ENCODE data around the gene GALM.
"Not testable (repeated sequence)": the region's sequence is repeated elsewhere in the genome, so short reads cannot be mapped to it uniquely, and the experiment has no call there.

GALM gene

GRCh38 chr2:38665854-38666555 is at the start of gene GALM:
GALM (plus strand) TSS chr2:38666114; CDS start chr2:38666162, 48 bp downstream.
- DNase-seq (ENCODE audit: low read depth, low spot score): peak; percentile 82

DNA sequence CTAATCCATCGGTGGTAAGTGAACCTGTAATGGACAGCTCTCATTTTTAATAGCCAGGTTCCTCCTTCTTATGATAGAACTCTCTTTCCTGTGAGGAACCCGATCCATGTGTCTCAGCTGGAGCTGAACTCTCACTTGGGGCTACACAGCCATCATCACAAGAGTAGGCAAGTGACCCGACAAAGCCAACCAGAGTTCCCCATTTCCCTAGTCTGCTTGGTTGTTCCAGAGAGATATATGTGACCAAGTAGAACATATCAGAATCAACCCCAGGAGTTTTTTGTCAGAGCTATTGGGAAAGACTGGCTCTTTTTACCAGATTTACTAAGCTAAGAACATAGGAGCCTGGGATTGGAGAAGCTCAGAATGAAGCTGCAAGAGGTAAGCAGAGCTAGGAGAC is 48.6 kb upstream of the GALM start:
- DNase-seq (ENCODE audit: low read depth, low spot score): no peak

DNA sequence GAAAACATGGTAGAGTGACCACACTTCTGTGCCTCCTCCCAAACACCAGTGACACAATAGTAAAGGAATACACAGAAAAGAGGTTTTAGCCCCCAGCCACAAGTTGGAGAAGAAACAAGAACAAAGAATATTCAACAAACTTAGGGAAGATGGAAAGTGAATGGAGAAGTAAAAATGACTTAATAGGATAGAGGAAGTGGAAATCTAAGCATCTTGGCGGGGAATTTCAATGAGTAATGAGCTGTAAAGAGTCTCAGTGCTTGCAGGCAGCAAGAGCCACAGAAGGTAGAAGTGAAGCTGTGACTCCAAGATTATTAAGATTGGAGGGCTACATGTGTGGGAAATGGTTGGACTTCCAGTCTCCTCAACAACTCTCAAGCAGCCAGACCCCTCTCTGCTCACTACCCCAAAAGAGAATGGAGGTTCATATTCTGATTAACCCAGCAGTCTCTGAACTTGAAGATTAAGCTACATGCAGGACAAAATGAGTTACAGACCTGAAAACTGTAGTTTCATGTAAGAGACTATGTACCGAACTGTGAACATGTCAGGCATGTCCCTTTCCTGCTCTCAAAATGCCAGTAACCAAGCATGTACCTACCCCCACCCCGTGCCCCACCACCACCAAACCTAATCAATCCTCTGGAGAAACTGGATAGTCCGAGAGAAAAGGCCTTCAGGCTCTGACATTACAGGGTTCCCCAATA is 46.3 kb upstream of the GALM start:
- DNase-seq (ENCODE audit: low read depth, low spot score): no peak

- DNase-seq (ENCODE audit: low read depth, low spot score): peak; percentile 89
These were observed 45.5 kb upstream of the GALM start for GRCh38 chr2:38620282-38620977.

GRCh38 chr2:38621018-38621417 is 44.9 kb upstream of the GALM start:
- no peak for DNase-seq (ENCODE audit: low read depth, low spot score)

DNA sequence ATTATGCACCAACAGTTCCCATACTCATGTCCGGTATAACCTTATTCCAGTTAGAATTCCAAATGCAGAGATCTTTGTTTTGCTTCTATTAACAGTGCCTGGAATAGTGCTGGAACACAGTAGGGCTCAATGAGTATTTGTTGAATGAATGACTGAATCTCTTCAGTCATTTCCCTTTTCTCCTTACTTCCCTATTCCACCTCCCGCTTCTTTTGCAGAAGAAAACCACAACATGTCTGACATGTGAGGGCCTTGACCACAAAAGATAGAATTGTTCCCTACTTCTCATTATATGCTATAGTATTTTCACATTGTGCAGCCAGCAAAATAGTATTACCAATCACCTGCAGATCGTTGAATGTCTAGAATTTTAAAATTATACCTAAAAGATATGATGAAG is 43.7 kb upstream of the GALM start:
- DNase-seq (ENCODE audit: low read depth, low spot score): no peak

DNA sequence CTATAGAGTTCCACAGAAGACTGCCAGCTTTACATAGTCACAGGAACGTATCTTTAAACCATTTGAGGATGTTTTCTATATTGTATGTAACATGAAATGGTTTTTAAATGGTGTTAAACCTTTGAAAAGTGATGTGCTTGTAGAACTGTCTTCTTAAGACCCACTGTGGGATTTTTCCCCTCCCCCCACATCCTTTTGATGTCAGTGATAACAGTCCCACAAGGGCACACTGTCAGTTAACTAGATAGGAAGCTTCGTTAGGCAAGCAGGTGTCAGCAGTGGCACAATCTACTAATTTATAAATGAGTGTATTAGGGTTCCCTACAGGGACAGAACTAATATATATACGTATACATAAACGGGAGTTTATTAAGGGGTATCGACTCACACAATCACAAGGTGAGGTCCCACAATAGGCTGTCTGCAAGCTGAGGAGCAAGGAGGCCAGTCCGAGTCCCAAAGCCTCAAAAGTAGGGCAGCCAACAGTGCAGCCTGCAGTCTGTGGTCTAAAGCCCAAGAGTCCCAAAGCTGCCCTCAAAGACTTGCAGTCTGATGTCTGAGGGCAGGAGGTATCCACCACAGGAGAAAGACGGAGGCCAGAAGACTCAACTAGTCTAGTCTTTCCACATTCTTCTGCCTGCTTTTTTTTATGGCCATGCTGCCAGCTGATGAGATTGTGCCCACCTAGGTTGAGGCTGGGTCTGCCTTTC is 39.4 kb upstream of the GALM start:
- DNase-seq (ENCODE audit: low read depth, low spot score): no peak

DNA sequence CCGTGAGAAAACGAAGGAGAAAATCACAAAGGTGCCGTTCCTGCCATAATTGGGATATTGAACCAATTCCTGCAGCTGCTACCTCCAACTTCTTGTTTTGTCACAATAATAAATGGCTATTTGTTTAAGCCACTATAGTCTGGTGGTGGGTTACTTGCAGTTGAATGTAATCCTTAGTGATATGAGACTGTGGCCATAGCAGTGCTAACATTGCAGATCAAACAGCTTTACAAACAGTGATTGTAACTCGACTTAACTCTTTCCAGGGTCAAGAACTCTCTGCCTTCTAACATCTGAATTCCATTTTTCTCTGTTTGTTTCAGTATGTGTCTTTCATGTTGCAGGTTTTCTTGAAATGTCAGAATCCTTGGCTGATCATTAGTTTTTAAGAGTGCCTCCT is 38.5 kb upstream of the GALM start:
- no peak for DNase-seq (ENCODE audit: low read depth, low spot score)

GRCh38 chr2:38629684-38630083 is 36.2 kb upstream of the GALM start:
- DNase-seq (ENCODE audit: low read depth, low spot score): no peak

GRCh38 chr2:38631976-38632375 is 33.9 kb upstream of the GALM start:
- no peak for DNase-seq (ENCODE audit: low read depth, low spot score)

- DNase-seq (ENCODE audit: low read depth, low spot score): no peak
These were observed 32.9 kb upstream of the GALM start for GRCh38 chr2:38632980-38633379.

GRCh38 chr2:38633895-38634294 is 32.0 kb upstream of the GALM start:
- no peak for DNase-seq (ENCODE audit: low read depth, low spot score)

DNA sequence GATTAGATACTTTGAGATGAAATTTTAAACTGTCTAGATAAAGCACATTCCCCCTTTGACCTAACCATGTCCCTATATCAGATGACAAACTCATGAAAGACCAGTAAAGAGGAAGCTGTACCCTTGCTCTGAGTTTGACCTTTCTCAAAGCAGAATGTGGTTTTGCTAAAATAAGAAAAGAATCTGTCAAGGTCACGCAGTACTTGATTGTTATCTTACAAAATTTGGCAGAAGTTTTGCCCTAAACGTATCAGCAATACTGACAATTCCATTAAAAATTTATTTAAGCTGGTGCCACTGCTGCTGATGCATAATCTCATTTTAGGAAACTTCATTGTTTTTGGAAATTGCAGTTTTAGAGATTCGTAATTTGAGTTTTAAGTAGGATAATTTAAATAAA is 31.2 kb upstream of the GALM start:
- DNase-seq (ENCODE audit: low read depth, low spot score): no peak

DNA sequence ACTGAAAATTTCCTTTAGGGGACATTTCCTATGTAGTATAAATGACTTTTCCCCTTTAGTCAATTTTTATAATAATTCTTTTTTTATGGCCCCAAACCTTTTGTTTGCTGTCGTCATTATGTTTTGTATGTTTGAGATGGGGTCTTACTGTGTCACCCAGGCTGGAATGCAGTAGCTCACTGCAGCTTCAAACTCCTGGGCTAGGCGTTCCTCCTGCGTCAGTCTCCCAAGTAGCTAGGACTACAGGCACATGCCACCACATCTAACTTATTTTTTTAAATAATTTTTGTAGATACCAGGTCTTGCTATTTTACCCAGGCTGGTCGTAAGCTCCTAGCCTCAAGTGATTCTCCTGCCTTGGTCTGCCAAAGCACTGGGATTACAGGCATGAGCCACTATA is 30.8 kb upstream of the GALM start:
- DNase-seq (ENCODE audit: low read depth, low spot score): no peak

DNA sequence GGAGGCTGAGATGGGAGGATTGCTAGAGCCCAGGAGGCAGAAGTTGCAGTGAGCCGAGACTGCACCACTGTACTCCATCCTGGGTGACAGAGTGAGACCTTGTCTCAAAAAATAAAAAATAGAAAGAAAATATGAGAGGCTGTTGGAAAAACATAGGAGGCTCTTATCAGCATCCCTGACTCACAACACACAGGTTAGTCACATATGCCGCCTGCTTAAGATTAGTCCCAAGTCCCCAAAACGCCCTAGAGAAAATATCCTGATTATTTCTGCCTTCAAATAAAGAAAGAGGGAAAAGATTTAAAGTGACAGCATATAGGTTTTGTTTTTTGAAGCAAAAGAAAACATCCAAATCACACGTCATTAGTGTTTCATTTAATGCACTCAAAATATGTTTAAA is 29.8 kb upstream of the GALM start:
- DNase-seq (ENCODE audit: low read depth, low spot score): no peak

DNA sequence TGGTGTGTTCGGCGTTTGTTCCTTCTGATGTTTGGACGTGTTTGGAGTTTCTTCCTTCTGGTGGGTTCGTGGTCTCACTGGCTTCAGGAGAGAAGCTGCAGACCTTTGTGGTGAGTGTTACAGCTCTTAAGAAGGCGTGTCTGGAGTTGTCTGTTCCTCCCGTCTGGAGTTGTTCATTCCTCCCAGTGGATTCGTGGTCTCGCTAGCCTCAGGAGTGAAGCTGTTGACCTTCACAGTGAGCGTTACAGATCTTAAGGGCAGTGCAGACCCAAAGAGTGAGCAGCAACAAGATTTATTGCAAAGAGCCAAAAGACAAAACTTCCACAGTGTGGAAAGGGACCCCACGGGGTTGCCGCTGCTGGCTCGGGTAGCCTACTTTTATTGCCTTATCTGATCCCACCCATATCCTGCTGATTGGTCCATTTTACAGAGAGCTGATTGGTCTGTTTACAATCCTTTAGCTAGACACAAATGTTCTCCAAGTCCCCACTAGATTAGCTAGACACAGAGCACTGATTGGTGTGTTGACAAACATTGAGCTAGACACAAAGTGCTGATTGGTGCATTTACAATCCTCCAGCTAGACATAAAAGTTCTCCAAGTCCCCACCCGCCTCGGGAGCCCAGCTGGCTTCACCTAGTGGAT is 23.4 kb upstream of the GALM start:
- not testable (repeated sequence) for DNase-seq (ENCODE audit: low read depth, low spot score)

DNA sequence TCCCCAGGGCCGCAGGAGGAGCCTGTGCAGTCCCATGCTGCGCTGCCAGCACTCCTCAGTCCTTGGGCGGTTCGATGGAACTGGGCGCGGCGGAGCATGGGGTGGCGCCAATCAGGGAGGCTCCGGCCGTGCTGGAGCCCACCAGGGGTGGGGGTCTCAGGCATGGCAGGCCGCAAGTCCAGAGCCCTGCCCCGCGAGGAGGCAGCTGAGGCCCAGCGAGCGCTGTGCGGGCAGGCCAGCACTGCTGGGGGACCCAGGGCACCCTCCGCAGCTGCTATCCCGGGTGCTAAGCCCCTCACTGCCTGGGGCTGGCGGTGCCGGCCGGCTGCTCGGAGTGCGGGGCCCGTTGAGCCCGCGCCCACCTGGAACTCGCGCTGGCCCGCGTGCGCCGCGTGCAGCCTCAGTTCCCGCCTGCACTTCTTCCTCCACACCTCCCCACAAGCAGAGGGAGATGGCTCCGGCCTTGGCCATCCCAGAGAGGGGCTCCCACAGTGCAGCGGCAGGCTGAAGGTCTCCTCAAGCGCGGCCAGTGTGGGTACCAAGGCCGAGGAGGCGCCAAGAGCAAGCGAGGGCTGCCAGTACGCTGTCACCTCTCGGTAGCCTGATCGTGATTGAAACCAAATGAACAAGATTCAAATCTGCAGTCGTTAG is 22.8 kb upstream of the GALM start:
- DNase-seq (ENCODE audit: low read depth, low spot score): no peak

DNA sequence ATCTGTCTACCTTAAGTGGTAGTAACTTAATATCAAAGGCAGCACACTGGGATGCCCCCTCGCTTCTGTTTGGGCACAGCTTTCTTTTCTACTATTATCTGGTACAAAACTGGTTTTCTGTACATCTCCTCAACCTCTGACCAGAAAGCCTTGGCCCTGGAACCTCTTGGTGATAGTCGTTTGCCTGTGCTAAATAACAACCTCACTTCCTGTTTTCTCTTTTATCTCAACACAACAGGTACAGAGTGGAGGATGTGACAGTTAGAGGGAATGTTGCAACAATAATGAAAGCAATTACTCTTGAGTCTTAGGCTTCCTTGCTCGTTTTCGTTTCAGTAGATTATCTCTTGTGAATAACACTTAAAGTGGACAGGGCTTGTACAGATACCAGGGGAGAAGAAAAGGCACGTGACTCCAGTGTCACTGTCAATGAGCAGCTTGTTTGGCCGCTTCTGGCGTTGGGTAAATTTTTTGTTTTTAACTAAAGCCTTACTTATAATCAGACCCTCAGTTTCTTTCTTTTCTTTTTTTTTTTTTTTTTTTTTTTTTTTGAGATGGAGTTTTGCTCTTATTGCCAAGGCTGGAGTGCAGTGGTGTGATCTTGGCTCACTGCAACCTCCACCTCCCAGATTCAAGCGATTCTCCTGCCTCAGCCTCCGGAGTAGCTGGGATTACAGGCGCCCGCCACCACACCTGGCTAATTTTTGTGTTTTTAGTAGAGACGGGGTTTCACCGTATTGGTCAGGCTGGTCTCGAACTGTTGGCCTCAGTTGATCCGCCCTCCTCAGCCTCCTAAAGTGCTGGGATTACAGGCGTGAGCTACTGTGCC is 22.0 kb upstream of the GALM start:
- DNase-seq (ENCODE audit: low read depth, low spot score): not testable (repeated sequence)

DNA sequence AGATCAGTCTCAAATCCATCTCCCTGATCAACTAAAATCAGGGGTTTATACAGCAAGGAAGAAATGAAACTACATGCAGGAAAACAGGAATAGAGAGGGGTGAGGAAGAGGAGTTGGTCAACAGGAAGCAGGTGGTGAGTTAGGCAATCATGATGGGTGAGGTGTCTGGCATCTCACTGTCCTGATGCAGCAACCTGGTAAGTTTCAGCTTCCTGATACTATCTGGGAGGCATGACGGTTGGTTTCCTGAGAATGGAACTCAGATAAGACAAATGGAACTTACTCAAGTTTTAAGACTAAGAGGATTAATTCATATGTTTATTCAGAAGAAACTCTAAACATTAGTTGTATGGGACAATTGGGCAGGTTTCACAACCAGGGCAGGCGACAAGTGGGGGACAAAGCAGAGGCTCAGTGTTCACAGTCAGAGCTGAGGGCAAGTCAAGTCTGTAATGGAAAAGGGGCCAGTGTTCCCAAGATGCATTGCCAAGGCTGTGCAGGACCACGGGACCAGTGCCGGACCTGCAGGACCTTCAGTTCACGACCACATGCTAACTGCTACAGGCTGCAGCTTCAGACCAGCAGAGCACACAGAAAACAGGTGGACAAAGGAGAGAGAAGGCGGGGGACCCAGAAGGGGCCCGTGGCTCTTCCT is 17.7 kb upstream of the GALM start:
- no peak for DNase-seq (ENCODE audit: low read depth, low spot score)

Measured in brain pericyte (primary cell).